Measurements from ENCODE around the gene RPL28. TPM values are rescaled to one million over a fixed set of nuclear protein-coding genes. Genes with fewer than 3 reads are reported as not detected.

The RPL28 gene
- total and polyA plus RNA-seq, 10 of the 15 experiments (the other 5 are each of a cell fraction or from before 2014, with no cell fraction given), result 260 to 3,542 (median 891) TPM

DNA sequence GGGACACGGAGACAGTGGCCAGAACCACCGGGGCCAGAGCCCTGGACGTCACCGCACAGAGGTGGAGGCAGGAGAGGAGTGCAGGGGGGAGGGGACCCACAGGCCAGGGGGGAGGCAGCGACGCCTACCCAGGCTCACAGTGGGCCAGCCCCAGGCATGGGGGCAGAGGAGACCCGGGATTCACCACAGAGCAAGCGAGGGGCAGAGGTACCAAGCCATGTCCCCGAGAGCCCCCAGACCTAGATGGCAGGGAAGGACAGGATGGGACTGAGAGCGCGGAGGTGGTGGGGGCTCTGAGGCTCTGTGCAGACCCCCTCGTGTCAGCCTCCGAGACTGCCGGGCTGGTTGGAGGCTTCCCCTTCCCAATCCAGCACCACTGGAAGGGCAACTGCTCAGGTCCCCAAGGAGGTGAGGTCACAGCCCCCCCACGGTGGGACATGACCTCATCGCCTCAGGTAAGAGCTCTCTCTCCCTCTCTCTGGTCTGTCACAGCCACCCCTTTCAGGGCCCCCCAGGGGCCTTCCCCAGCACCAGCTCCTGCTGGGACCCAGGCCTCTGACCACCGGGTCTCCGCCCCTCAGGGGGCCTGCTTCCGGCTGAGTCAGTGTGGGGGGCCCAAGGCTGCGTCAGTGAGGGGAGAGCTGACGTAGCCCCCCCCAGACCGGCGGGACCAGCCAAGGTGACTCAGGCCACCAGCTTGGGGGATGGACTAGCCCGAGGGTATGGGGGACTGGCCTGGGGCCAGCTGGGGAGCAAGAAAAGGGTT is 13.2 kb upstream of the RPL28 start:
- H3K27me3 ChIP-seq (replicated peaks in 1 of 2; ENCODE audit: control insufficient read depth in 2 of 2, insufficient read depth in 2 of 2, low read length in 1 of 2), result peaks cover 3 to 10% of the 10 kb centered on the region in 2 experiments
- no peaks in the 10 kb centered on the region for H3K9me3 ChIP-seq (replicated peaks; ENCODE audit: control insufficient read depth, insufficient read depth, low read length)
- no peak for TF ChIP-seq ZNF217 (IDR thresholded peaks at IDR 0.05)
- no peak for TF ChIP-seq CBX5 (IDR thresholded peaks at IDR 0.05; ENCODE audit: low read depth)
- TF ChIP-seq ZZZ3 (IDR thresholded peaks at IDR 0.05; ENCODE audit: control insufficient read depth, insufficient read length, low read depth), result no peak
- no peak for TF ChIP-seq CBFB (IDR thresholded peaks at IDR 0.05; ENCODE audit: low read depth)
- TF ChIP-seq ATF3 (IDR thresholded peaks at IDR 0.05; ENCODE audit: borderline replicate concordance, extremely low read depth, low read depth, low read length), result no peak
- TF ChIP-seq SP1 (IDR thresholded peaks at IDR 0.05; ENCODE audit: low read depth, low read length), result no peak
- no peak for TF ChIP-seq TCF3 (IDR thresholded peaks at IDR 0.05; ENCODE audit: borderline replicate concordance, insufficient read depth, low read depth, low read length)
- no peak for TF ChIP-seq EGR1 (IDR thresholded peaks at IDR 0.05; ENCODE audit: borderline replicate concordance in 1 of 2, low read depth in 2 of 2, low read length in 2 of 2)
- TF ChIP-seq ZNF622 (IDR thresholded peaks at IDR 0.05), result no peak
- no peak for TF ChIP-seq FOS (IDR thresholded peaks at IDR 0.05; ENCODE audit: borderline replicate concordance, extremely low read depth, insufficient read length)
- TF ChIP-seq TCF7 (IDR thresholded peaks at IDR 0.05; ENCODE audit: borderline replicate concordance), result no peak
- no peak for TF ChIP-seq MTA2 (IDR thresholded peaks at IDR 0.05; ENCODE audit: low read depth)
- TF ChIP-seq TAF1 (IDR thresholded peaks at IDR 0.05; ENCODE audit: borderline replicate concordance, low read depth, low read length), result no peak
- no peak for TF ChIP-seq LARP7 (IDR thresholded peaks at IDR 0.05)
- TF ChIP-seq CUX1 (IDR thresholded peaks at IDR 0.05; ENCODE audit: insufficient replicate concordance, low read depth, low read length), result no peak
- no peak for TF ChIP-seq SUZ12 (IDR thresholded peaks at IDR 0.05; ENCODE audit: unreplicated experiment)
- no peak for TF ChIP-seq IKZF1 (conservative IDR thresholded peaks at IDR 0.05)
- no peak for TF ChIP-seq POU2F2 (IDR thresholded peaks at IDR 0.05; ENCODE audit: borderline replicate concordance, low read depth, low read length)
- ChIA-PET CTCF (no interaction called here), SMC1A (ENCODE audit: uncharacterized antibody, unreplicated experiment) (no interaction called here), POLR2A (no interaction called here), RAD21 (ENCODE audit: unreplicated experiment) (no interaction called here)
- intact Hi-C loops (cut with micrococcal nuclease; ENCODE audit: unreplicated experiment) (no loop called here), in situ Hi-C loops (cut with MboI) (no loop called here)
- FAIRE-seq, result no peak
- no peak overlapping the region for H3K4me2 ChIP-seq (ENCODE audit: control insufficient read depth, insufficient read depth)
- WGBS (ENCODE audit: insufficient coverage, insufficient replicate concordance, low lambda C conversion rate, missing lambda C conversion rate), result 22% methylated on average over 24 of the region's 24 CpGs
- no peaks in the 10 kb centered on the region for H3K79me2 ChIP-seq (ENCODE audit: control insufficient read depth, insufficient read depth, low read length)
- DNase-seq (ENCODE audit: low read depth, low spot score), result no peak
- H3K9ac ChIP-seq (ENCODE audit: control insufficient read depth, insufficient read depth, low read length), result no peak overlapping the region
- ATAC-seq, result peak; percentile 18; the same call in 2 of the 3 replicates
- BruUV-seq (replicated peaks), result no TSS peak
- H3K4me3 ChIP-seq, result no peak overlapping the region
- H2AFZ ChIP-seq (ENCODE audit: control insufficient read depth, low read depth, low read length), result no peak overlapping the region
- no peaks in the 10 kb centered on the region for H3K4me1 ChIP-seq (ENCODE audit: control insufficient read depth, insufficient read depth, low read length)
- no peaks in the 10 kb centered on the region for H3K36me3 ChIP-seq (ENCODE audit: control insufficient read depth in 2 of 2, insufficient read depth in 2 of 2, low read length in 1 of 2)
- no peaks in the 10 kb centered on the region for H4K20me1 ChIP-seq (ENCODE audit: control insufficient read depth, insufficient read depth)
- H3K27ac ChIP-seq (ENCODE audit: control insufficient read depth, insufficient read depth), result no peak overlapping the region
